ENCODE data around the gene KLHDC1.

The KLHDC1 gene

GRCh38 chr14:49769171-49769570, 76.3 kb downstream of the KLHDC1 start:
- no peak for TF ChIP-seq ZNF221 (tag by site-specific recombination; IDR thresholded peaks at IDR 0.05; ENCODE audit: borderline replicate concordance)
- no peak for TF ChIP-seq ZNF423 (tag by site-specific recombination; IDR thresholded peaks at IDR 0.05)
- TF ChIP-seq PRDM6 (tag by site-specific recombination; IDR thresholded peaks at IDR 0.05): peak; percentile 49
- no peak for TF ChIP-seq ZNF175 (tag by site-specific recombination; IDR thresholded peaks at IDR 0.05)
- H3K27ac ChIP-seq (ENCODE audit: extremely low read depth, low read depth, low read length): peak overlapping the region; percentile 98; the same call in 1 of the 2 replicates
- H3K4me1 ChIP-seq (ENCODE audit: control insufficient read depth, insufficient read depth, low read length): peaks cover 18% of the 10 kb centered on the region
- H3K9me3 ChIP-seq (ENCODE audit: control insufficient read depth, insufficient read depth, low read depth, low read length): no peaks in the 10 kb centered on the region
- H3K36me3 ChIP-seq (ENCODE audit: control insufficient read depth in 2 of 2, insufficient read depth in 1 of 2, low read length in 2 of 2): peaks cover 9 to 12% of the 10 kb centered on the region in 2 experiments; a peak in 2 of 3 replicates
- ChIA-PET CTCF (interaction anchor here (0.6 to 4.0 kb wide), 4 partner anchors 42 to 135 kb away, joined by 4 to 16 read pairs (median 4); partner anchors contain the start of gene DNAAF2), POLR2A (interaction anchor here (1.0 to 3.9 kb wide), 8 partner anchors 12 to 170 kb away, joined by 3 to 22 read pairs (median 4); partner anchors contain the start of genes DNAAF2, LRR1, MGAT2 and POLE2)
- H3K4me3 ChIP-seq (ENCODE audit: low read depth, low read length): peak overlapping the region; percentile 99

- Histone ChIP-seq H3K9me3 (ENCODE audit: control insufficient read depth, insufficient read depth, low read depth, low read length) (no peaks in the 10 kb centered on the region), H3K27ac (ENCODE audit: extremely low read depth, low read depth, low read length) (peak overlapping the region; percentile 98), H3K36me3 (ENCODE audit: control insufficient read depth in 2 of 2, insufficient read depth in 1 of 2, low read length in 2 of 2) (peaks cover 15% of the 10 kb centered on the region in 2 experiments), H3K4me1 (ENCODE audit: control insufficient read depth, insufficient read depth, low read length) (peaks cover 18% of the 10 kb centered on the region), H3K4me3 (ENCODE audit: low read depth, low read length) (peak overlapping the region; percentile 99)
- POLR2A ChIA-PET: interaction anchor here (1.0 to 3.9 kb wide), 7 partner anchors 12 to 149 kb away, joined by 3 to 22 read pairs (median 4); partner anchors contain the start of genes DNAAF2, MGAT2 and RPL36AL
- CTCF ChIA-PET: interaction anchor here (0.6 to 4.0 kb wide), 4 partner anchors 42 to 135 kb away, joined by 4 to 16 read pairs (median 4); partner anchors contain the start of gene DNAAF2
- TF ChIP-seq ZNF132 (tag by site-specific recombination; IDR thresholded peaks at IDR 0.05; ENCODE audit: borderline replicate concordance): no peak
- TF ChIP-seq ZNF624 (tag by site-specific recombination; IDR thresholded peaks at IDR 0.05): no peak
- no peak for TF ChIP-seq ZFP3 (tag by site-specific recombination; IDR thresholded peaks at IDR 0.05; ENCODE audit: low read depth)
- TF ChIP-seq ZNF148 (tag by site-specific recombination; IDR thresholded peaks at IDR 0.05; ENCODE audit: borderline replicate concordance): no peak
- no peak for TF ChIP-seq ZNF558 (tag by site-specific recombination; IDR thresholded peaks at IDR 0.05)
- no peak for TF ChIP-seq ZNF18 (tag by site-specific recombination; IDR thresholded peaks at IDR 0.05)
- TF ChIP-seq ZNF37A (tag by site-specific recombination; IDR thresholded peaks at IDR 0.05): no peak
- peak; percentile 70; the same call in 1 of the 2 replicates for TF ChIP-seq ZNF394 (tag by site-specific recombination; IDR thresholded peaks at IDR 0.05; ENCODE audit: borderline replicate concordance)
- no peak for TF ChIP-seq ZNF548 (tag by site-specific recombination; IDR thresholded peaks at IDR 0.05)
- no peak for TF ChIP-seq ZFP69B (tag by site-specific recombination; IDR thresholded peaks at IDR 0.05)
- no peak for TF ChIP-seq ZNF202 (tag by site-specific recombination; IDR thresholded peaks at IDR 0.05; ENCODE audit: borderline replicate concordance)
- TF ChIP-seq ZNF341 (tag by site-specific recombination; IDR thresholded peaks at IDR 0.05; ENCODE audit: low read depth): no peak
- TF ChIP-seq TSHZ1 (tag by site-specific recombination; IDR thresholded peaks at IDR 0.05; ENCODE audit: borderline replicate concordance): no peak; the same call in 1 of the 2 replicates
- peak; percentile 49 for TF ChIP-seq PRDM10 (tag by site-specific recombination; IDR thresholded peaks at IDR 0.05)
- no peak for TF ChIP-seq EGR2 (tag by site-specific recombination; IDR thresholded peaks at IDR 0.05; ENCODE audit: low read depth)
- TF ChIP-seq ZNF23 (tag by site-specific recombination; IDR thresholded peaks at IDR 0.05; ENCODE audit: borderline replicate concordance): no peak
Observed at GRCh38 chr14:49769581-49770211, 76.8 kb downstream of the KLHDC1 start.

Measured in HEK293 (cell line).